UCSD-AML1 (cell line): ENCODE results near the gene BRD3.

Source experiments
- DNase-seq: peaks from one replicate; lab custom pipeline; 2025; ENCODE audit not compliant: unreplicated experiment; lab: John Stamatoyannopoulos, UW

The BRD3 gene

GRCh38 chr9:134024828-134025605, 42.8 kb downstream of the BRD3 start, which contains the start of gene BRD3OS:
TSS of gene BRD3OS (plus strand) at chr9:134025481. CDS start at chr9:134026748, 1,267 bp downstream.
- peak; percentile 99 for DNase-seq

- DNase-seq = no peak
Measured at GRCh38 chr9:134024214-134024792, 43.5 kb downstream of the BRD3 start.

GRCh38 chr9:134014946-134015345, 52.9 kb downstream of the BRD3 start:
- no peak for DNase-seq

- DNase-seq = no peak
Measured at GRCh38 chr9:134011401-134011800, 56.4 kb downstream of the BRD3 start.

GRCh38 chr9:134010310-134011173, 57.3 kb downstream of the BRD3 start:
- no peak for DNase-seq

GRCh38 chr9:134007571-134007970, 60.3 kb downstream of the BRD3 start:
- no peak for DNase-seq

DNA sequence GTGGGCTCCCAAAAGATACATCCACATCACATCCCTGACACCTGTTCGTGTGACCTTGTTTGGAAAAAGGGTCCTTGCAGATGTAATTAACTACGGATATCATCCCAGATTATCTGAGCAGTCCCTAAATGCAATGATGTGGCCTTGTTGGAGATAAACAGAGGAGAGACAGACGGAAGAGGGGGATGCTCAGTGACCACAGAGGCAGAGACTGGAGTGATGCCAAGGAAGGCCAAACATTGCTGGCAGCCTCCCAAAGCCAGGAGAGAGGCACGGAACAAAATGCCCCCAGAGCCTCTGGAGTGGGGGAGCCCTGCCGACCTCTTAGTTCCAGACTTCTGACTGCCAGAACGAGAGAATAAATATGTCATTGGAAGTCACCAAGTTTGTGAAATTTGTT, 60.7 kb downstream of the BRD3 start:
- no peak for DNase-seq

GRCh38 chr9:134005381-134005780, 62.4 kb downstream of the BRD3 start:
- no peak for DNase-seq

- DNase-seq = no peak
Measured at GRCh38 chr9:134004881-134005280, 62.9 kb downstream of the BRD3 start.

DNA sequence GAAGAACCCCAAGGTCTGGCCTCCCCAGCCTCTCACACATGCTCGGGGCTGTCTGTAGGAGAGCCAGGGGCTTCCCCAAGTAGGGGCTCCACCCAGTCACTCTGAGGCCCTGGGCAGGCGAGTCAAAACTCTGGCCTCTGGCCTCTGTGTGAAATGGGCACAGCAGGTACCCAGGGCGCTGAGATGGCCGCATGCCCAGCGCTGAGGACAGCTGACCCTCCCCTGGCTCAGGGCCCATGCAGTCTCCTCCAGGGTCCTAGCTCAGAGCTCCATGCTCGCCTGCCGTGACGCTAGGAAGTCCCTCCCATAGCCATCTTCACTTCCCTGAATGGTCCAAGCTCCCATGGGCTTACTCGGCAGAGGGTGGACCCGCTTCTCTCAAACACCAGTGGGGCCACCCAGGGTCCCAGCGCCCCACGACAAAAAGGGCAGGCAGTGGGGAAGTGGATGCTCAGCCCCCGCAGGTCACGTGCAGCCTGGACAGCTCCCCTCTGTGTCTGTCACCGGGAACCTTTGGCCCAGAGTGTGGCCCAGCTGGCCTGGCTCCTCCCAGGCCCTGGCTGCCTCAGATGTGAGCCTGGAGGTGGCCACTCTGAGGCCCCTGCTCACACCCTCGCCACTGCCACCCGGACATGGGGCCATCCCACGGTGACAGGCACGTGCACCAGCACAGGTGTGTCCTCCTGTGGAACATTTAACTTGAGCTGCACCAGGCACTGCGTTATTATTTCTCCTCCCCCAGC, 63.5 kb downstream of the BRD3 start:
- DNase-seq = no peak

GRCh38 chr9:134003237-134003636, 64.6 kb downstream of the BRD3 start:
- DNase-seq = no peak

- DNase-seq = no peak
Measured at GRCh38 chr9:134002796-134003195, 65.0 kb downstream of the BRD3 start.

GRCh38 chr9:133999851-134000265, 68.0 kb downstream of the BRD3 start:
- DNase-seq = no peak

DNA sequence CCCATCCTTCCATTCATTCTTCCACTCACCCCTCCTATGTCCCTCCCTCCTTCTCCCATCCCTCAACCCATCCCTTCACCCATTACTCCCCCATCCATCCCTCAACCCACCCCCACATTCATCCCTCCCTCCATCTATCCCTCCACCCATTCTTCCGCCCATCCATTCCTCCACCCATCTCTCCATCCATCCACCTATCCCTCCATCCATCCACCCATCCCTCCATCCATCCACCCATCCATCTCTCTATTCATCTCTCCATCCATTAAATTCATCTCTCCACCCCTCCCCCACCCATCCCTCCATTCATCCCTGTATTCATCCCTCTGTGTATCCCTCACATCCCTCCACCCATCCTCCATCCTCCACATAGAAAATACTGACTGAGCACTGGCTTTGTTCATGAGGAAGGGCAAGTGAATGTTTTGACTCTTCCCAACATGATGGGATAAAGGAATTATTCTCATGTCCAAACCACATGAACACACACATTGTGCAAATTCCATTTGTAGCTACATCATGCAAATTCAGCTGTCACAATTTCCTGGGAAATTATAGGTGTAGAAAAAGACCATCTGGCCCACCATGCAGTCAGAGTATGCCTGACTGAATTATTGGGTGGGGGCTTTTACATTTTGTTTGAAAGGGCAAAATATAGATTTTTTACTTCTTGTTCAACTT, 68.8 kb downstream of the BRD3 start:
- no peak for DNase-seq

- no peak for DNase-seq
Measured at GRCh38 chr9:133997584-133997983, 70.2 kb downstream of the BRD3 start.

- no peak for DNase-seq
Measured at GRCh38 chr9:133996531-133997520, 71.0 kb downstream of the BRD3 start.

DNA sequence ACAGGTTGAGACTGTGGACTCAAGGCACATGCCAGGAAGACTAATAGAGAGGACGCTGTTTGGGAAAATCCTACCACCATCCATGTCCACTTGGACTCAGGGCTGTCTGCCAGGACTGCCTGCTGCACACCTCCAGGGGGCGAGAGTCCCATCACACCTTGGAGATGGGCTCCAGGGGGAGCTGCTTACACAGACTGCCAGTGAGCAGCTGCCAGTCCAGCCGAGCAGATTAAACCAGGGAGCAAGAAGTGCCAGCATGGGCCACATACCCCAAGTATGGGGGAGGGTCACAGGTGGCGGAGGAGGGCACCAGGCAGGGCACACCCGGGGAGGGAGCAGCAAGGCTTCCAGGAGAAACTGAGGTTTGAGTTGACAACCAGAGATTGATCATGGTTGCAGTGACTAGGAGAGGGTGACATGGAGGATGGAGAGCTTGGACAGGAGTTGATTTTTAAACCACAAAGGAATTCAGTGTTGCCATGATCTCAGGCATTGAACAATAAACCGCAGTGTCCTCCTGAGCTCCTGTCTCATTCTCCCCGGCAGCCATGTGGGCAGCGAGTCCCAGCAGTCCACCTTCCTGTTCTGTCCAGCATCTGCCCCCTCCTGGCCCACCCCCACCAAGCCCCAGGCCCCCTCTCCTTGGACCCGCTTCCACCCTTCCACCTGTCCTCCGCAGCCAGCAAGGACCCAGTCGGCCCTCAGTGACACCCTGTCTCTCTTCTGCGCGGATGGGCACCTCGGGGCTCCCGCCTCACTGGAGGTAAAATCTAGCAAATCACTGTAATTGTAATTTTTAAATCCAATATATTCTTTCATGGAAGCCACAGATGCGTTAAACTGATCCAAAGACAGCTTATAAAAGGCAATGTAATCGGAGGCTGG, 72.6 kb downstream of the BRD3 start:
- DNase-seq = no peak

DNA sequence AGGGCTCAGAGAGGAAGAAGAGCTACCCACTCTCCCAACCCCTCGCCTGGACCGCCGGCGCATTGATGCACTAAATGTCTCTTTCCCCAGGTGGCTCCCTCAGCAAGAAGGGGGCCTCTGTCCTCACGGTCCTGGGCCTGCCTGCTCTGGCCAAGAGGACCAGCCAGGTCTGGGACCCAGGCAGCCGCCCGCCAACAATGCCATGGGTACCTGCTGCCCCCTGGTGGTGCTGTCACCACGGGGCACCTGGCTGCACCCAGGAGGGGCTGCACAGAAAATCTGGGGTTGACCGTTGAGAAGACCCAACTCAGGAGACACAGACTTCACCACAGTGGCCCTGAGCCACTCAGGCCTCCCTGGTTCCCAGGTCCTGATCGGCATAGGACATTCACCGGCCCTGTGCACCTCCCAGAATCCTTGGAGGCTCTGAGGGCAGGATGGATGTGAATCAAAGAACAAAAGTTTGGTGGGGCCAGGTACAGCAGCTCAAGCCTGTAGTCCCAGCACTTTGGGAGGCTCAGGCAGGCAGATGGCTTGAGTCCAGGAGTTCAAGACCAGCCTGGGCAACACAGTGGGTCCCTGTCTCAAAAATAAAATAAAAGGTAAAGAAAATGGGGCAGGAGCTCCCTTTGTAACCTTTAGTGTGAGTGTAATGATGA, 73.3 kb downstream of the BRD3 start:
- DNase-seq = peak; percentile 80
